HFFc6 (cell line): ENCODE measurements around the gene TTR. TPM values are rescaled to one million over a fixed set of nuclear protein-coding genes. Genes with fewer than 3 reads are reported as not detected.

Experiments used
- DNase-seq: peaks from one replicate; pipeline ENCODE4 v3.0.0-alpha.2; 2018
- H3K27ac Mint-ChIP-seq: 2 replicates; pipeline ENCODE4 v1.8.0; 2020; ENCODE audit warnings: mild to moderate bottlenecking, mixed read lengths
- H3K27me3 Mint-ChIP-seq: 2 replicates; pipeline ENCODE4 v1.8.0; 2021; ENCODE audit warnings: mild to moderate bottlenecking, moderate library complexity, mixed read lengths; ENCODE audit not compliant: insufficient read depth
- H3K36me3 Mint-ChIP-seq: 2 replicates; pipeline ENCODE4 v1.8.0; 2021; ENCODE audit warnings: low read depth, mixed read lengths
- H3K4me1 Mint-ChIP-seq: 2 replicates; pipeline ENCODE4 v1.8.0; 2020; ENCODE audit warnings: low read depth, mixed read lengths
- H3K4me3 Mint-ChIP-seq: 2 replicates; pipeline ENCODE4 v1.8.0; 2020; ENCODE audit warnings: mild to moderate bottlenecking, moderate library complexity, mixed read lengths
- H3K9me3 Mint-ChIP-seq: 2 replicates; pipeline ENCODE4 v1.8.0; 2020; ENCODE audit warnings: mild to moderate bottlenecking, mixed read lengths
- total RNA-seq, 6 experiments: library from RNA; stranded (reverse); fragmentation: NEBNext Ultra II Directional; extraction: Animal tissue kit (Norgen Biotek cat#: 25700); gene quantifications; 2 replicates in 1 of 6; 3 replicates in 5 of 6; pipeline ENCODE4 v1.2.3, GENCODE V29; 2021
- TF ChIP-seq, protein P1 (sequence below): fragments of 200-600 bp; sonication (generic); IDR thresholded peaks from 2 replicates; pipeline ENCODE4 v1.5.0; 2021; ENCODE audit warnings: antibody characterized with exemption, mild to moderate bottlenecking

The TTR gene
- total RNA-seq, 6 experiments from 2014 or later: not detected

DNA sequence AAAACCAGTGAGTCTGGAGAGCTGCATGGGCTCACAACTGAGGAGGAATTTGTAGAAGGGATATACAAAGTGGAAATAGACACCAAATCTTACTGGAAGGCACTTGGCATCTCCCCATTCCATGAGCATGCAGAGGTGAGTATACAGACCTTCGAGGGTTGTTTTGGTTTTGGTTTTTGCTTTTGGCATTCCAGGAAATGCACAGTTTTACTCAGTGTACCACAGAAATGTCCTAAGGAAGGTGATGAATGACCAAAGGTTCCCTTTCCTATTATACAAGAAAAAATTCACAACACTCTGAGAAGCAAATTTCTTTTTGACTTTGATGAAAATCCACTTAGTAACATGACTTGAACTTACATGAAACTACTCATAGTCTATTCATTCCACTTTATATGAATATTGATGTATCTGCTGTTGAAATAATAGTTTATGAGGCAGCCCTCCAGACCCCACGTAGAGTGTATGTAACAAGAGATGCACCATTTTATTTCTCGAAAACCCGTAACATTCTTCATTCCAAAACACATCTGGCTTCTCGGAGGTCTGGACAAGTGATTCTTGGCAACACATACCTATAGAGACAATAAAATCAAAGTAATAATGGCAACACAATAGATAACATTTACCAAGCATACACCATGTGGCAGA, 3.6 kb downstream of the TTR start:
- Mint-ChIP-seq H3K27me3 (no peaks in the 10 kb centered on the region), H3K9me3 (peaks cover 24% of the 10 kb centered on the region), H3K4me3 (no peak overlapping the region), H3K27ac (no peak overlapping the region), H3K4me1 (no peaks in the 10 kb centered on the region), H3K36me3 (peaks cover 4% of the 10 kb centered on the region; the same call in 1 of the 2 replicates)
- no peak for DNase-seq
- TF ChIP-seq, protein P1, sequence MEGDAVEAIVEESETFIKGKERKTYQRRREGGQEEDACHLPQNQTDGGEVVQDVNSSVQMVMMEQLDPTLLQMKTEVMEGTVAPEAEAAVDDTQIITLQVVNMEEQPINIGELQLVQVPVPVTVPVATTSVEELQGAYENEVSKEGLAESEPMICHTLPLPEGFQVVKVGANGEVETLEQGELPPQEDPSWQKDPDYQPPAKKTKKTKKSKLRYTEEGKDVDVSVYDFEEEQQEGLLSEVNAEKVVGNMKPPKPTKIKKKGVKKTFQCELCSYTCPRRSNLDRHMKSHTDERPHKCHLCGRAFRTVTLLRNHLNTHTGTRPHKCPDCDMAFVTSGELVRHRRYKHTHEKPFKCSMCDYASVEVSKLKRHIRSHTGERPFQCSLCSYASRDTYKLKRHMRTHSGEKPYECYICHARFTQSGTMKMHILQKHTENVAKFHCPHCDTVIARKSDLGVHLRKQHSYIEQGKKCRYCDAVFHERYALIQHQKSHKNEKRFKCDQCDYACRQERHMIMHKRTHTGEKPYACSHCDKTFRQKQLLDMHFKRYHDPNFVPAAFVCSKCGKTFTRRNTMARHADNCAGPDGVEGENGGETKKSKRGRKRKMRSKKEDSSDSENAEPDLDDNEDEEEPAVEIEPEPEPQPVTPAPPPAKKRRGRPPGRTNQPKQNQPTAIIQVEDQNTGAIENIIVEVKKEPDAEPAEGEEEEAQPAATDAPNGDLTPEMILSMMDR: no peak

DNA sequence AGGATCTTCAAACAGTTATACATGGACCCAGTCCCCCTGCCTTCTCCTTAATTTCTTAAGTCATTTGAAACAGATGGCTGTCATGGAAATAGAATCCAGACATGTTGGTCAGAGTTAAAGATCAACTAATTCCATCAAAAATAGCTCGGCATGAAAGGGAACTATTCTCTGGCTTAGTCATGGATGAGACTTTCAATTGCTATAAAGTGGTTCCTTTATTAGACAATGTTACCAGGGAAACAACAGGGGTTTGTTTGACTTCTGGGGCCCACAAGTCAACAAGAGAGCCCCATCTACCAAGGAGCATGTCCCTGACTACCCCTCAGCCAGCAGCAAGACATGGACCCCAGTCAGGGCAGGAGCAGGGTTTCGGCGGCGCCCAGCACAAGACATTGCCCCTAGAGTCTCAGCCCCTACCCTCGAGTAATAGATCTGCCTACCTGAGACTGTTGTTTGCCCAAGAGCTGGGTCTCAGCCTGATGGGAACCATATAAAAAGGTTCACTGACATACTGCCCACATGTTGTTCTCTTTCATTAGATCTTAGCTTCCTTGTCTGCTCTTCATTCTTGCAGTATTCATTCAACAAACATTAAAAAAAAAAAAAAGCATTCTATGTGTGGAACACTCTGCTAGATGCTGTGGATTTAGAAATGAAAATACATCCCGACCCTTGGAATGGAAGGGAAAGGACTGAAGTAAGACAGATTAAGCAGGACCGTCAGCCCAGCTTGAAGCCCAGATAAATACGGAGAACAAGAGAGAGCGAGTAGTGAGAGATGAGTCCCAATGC, 4.6 kb downstream of the TTR start:
- H3K27ac Mint-ChIP-seq: no peak overlapping the region
- DNase-seq: no peak

DNA sequence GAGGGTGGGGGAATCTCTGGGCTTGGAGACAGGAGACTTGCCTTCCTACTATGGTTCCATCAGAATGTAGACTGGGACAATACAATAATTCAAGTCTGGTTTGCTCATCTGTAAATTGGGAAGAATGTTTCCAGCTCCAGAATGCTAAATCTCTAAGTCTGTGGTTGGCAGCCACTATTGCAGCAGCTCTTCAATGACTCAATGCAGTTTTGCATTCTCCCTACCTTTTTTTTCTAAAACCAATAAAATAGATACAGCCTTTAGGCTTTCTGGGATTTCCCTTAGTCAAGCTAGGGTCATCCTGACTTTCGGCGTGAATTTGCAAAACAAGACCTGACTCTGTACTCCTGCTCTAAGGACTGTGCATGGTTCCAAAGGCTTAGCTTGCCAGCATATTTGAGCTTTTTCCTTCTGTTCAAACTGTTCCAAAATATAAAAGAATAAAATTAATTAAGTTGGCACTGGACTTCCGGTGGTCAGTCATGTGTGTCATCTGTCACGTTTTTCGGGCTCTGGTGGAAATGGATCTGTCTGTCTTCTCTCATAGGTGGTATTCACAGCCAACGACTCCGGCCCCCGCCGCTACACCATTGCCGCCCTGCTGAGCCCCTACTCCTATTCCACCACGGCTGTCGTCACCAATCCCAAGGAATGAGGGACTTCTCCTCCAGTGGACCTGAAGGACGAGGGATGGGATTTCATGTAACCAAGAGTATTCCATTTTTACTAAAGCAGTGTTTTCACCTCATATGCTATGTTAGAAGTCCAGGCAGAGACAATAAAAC, 6.5 kb downstream of the TTR start:
- H3K4me3 Mint-ChIP-seq: no peak overlapping the region
- TF ChIP-seq, protein P1: no peak
- peaks cover 30% of the 10 kb centered on the region for H3K9me3 Mint-ChIP-seq
- H3K36me3 Mint-ChIP-seq: peaks cover 4% of the 10 kb centered on the region; the same call in 1 of the 2 replicates
- no peak for DNase-seq
- H3K4me1 Mint-ChIP-seq: no peaks in the 10 kb centered on the region
- no peaks in the 10 kb centered on the region for H3K27me3 Mint-ChIP-seq
- H3K27ac Mint-ChIP-seq: no peak overlapping the region

More for the DNA sequence above, 4.6 kb downstream of the TTR start:
- Mint-ChIP-seq H3K36me3 (peaks cover 4% of the 10 kb centered on the region; the same call in 1 of the 2 replicates), H3K4me1 (no peaks in the 10 kb centered on the region), H3K9me3 (peaks cover 16% of the 10 kb centered on the region), H3K27me3 (no peaks in the 10 kb centered on the region), H3K4me3 (no peak overlapping the region)
- TF ChIP-seq, protein P1: no peak

DNA sequence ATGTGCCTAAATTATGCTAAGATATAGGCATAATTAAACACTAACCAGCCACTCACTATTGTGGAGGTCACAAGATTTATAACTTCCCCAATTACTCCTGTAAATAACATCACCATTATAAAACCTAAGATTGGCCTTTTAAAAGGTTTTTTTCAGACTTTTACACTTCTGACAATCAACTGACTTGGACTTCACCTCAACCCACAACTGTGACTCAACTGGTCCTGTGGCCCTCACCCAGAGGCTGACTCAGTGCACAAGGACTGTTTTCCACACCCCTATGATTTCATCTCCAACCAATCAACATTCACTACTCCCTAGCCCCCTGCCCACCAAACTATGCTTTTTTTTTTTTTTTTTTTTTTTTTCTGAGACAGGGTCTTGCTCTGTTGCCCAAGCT, 11.6 kb downstream of the TTR start:
- no peak for DNase-seq
- no peaks in the 10 kb centered on the region for H3K4me1 Mint-ChIP-seq
- TF ChIP-seq, protein P1: no peak
- no peak overlapping the region for H3K4me3 Mint-ChIP-seq
- no peaks in the 10 kb centered on the region; the same call in 1 of the 2 replicates for H3K36me3 Mint-ChIP-seq
- no peak overlapping the region for H3K27ac Mint-ChIP-seq
- peaks cover 46% of the 10 kb centered on the region for H3K9me3 Mint-ChIP-seq
- peaks cover 2% of the 10 kb centered on the region; the same call in 1 of the 2 replicates for H3K27me3 Mint-ChIP-seq

DNA sequence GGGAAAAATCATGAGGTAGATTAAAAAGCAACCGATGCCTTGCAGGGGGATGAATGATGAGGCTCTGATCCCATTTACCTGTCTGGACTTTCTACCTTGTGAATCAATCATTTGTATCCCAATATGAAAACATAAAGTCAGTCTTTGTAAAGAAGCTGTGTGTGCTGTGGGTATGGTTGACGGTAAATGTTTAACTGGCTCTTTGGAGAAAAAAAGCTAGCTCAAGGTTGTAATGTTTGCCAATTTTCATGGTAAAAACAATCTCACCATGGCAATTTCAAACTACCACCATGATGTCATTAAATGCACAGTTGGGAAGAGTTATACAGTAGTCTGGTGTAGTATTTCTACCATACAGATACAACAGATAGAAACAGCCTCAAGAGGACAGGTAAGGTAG, 14.6 kb downstream of the TTR start:
- Mint-ChIP-seq H3K36me3 (no peaks in the 10 kb centered on the region), H3K4me3 (no peak overlapping the region), H3K27me3 (peaks cover 2% of the 10 kb centered on the region; the same call in 1 of the 2 replicates), H3K27ac (no peak overlapping the region), H3K4me1 (no peaks in the 10 kb centered on the region), H3K9me3 (peaks cover 60% of the 10 kb centered on the region)
- no peak for DNase-seq
- TF ChIP-seq, protein P1: no peak
